GM12892 (cell line): ENCODE measurements around the gene LLPH.
"Not testable (repeated sequence)": the region's sequence is repeated elsewhere in the genome, so short reads cannot be mapped to it uniquely, and the experiment has no call there.

Experiments used
- POLR2A ChIP-seq: IDR thresholded peaks from 2 replicates; pipeline ENCODE4 v1.6.1; 2011; ENCODE audit warnings: low read depth, low read length, control low read depth
- POLR2AphosphoS5 ChIP-seq: IDR thresholded peaks from 2 replicates; pipeline ENCODE4 v1.6.1; 2011; ENCODE audit warnings: low read depth, low read length, control low read depth
- TAF1 ChIP-seq: IDR thresholded peaks from 2 replicates; pipeline ENCODE4 v1.6.1; 2011; ENCODE audit warnings: low read depth, mild to moderate bottlenecking, control low read depth, low read length, borderline replicate concordance

GRCh38 chr12:66174391-66175325, 44.1 kb upstream of the LLPH start:
- TF ChIP-seq TAF1, POLR2A, POLR2AphosphoS5: not testable (repeated sequence)
